ENCODE results near the gene NHEJ1.

The NHEJ1 gene

GRCh38 chr2:219120082-219120481 is 40.5 kb downstream of the NHEJ1 start:
- no peak for DNase-seq

GRCh38 chr2:219119422-219120043 is 41.1 kb downstream of the NHEJ1 start:
- no peak for DNase-seq

GRCh38 chr2:219118504-219118903 is 42.1 kb downstream of the NHEJ1 start:
- DNase-seq = no peak

- DNase-seq = no peak
Measured at GRCh38 chr2:219116776-219117646, 43.6 kb downstream of the NHEJ1 start.

GRCh38 chr2:219112651-219113338 is 47.8 kb downstream of the NHEJ1 start:
- no peak for DNase-seq

GRCh38 chr2:219112062-219112406 is 48.6 kb downstream of the NHEJ1 start:
- no peak for DNase-seq

GRCh38 chr2:219111375-219112061 is 49.1 kb downstream of the NHEJ1 start:
- no peak for DNase-seq

GRCh38 chr2:219109471-219109870 is 51.1 kb downstream of the NHEJ1 start:
- no peak for DNase-seq

GRCh38 chr2:219107758-219108157 is 52.9 kb downstream of the NHEJ1 start:
- no peak for DNase-seq

GRCh38 chr2:219106251-219106650 is 54.4 kb downstream of the NHEJ1 start:
- DNase-seq = no peak

- no peak for DNase-seq
Measured at GRCh38 chr2:219104107-219105035, 56.2 kb downstream of the NHEJ1 start.

GRCh38 chr2:219099329-219099728 is 61.3 kb downstream of the NHEJ1 start:
- DNase-seq = no peak

- no peak for DNase-seq
Measured at GRCh38 chr2:219095406-219095935, 65.1 kb downstream of the NHEJ1 start.

- no peak for DNase-seq
Measured at GRCh38 chr2:219094171-219094570, 66.4 kb downstream of the NHEJ1 start.

- no peak for DNase-seq
Measured at GRCh38 chr2:219090436-219091299, 69.9 kb downstream of the NHEJ1 start.

- no peak for DNase-seq
Measured at GRCh38 chr2:219089330-219089729, 71.3 kb downstream of the NHEJ1 start.

- DNase-seq = no peak
Measured at GRCh38 chr2:219087848-219088247, 72.8 kb downstream of the NHEJ1 start.

GRCh38 chr2:219087361-219087760 is 73.3 kb downstream of the NHEJ1 start:
- no peak for DNase-seq

GRCh38 chr2:219086196-219086595 is 74.4 kb downstream of the NHEJ1 start:
- DNase-seq = no peak

GRCh38 chr2:219084791-219085190 is 75.8 kb downstream of the NHEJ1 start:
- DNase-seq = no peak

Measured in NCI-H446 treated with DMSO at 0.1 percent for 48 hours (cell line).